ENCODE measurements around the gene CDC37L1. TPM values are rescaled to one million over a fixed set of nuclear protein-coding genes. Genes with fewer than 3 reads are reported as not detected.
"Not testable (repeated sequence)": the region's sequence is repeated elsewhere in the genome, so short reads cannot be mapped to it uniquely, and the experiment has no call there.

CDC37L1 gene
- 9.4 and 13.5 TPM in 2 replicates for total RNA-seq (2014; rRNA removed; shearing (Covaris generic))

GRCh38 chr9:4679268-4680172 lies at the start of gene CDC37L1:
TSS of gene CDC37L1 (plus strand) at chr9:4679569. CDS start at chr9:4679768, 199 bp downstream.
- DNase-seq (ENCODE audit: low spot score): peak; percentile 89

DNA sequence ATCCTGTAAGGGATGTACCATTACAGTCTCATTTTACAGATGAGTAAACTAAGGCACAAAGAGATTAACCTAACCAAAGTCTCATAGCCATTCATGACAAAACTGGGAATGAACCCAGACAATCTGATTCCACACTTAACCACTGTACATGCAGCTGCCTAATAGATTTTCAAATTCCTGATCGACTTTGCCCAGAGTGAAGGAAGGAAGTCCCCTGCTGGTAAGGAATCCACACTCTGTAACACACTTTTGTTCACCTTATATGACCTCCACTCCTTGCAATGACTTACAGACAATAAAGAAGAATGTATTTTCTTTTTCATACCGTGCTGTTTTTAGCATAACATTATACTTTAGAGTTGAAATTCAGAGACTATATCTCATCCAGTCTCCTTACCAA lies 48.5 kb upstream of the CDC37L1 start:
- no peak for DNase-seq (ENCODE audit: low spot score)

DNA sequence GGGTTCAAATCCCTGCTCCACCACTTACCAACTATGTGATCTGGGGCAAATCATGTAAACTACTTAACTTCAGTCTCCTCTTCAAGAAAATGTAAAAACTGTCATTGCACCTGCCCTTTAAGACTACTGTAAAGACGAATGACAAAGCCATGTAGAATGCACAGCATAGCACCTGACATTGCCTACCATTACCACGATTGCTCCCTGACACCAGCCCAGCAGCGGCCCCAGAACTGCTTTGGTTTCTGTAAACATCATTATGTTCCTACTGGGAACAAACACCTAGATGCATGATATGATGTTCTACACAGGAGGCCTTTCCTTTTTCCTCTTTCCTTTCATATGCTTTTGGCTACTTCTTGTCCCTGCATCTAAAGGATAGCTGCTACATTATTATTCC lies 40.4 kb upstream of the CDC37L1 start:
- no peak for DNase-seq (ENCODE audit: low spot score)

GRCh38 chr9:4639420-4639819 lies 39.9 kb upstream of the CDC37L1 start:
- no peak for DNase-seq (ENCODE audit: low spot score)

GRCh38 chr9:4640027-4640426 lies 39.3 kb upstream of the CDC37L1 start:
- DNase-seq (ENCODE audit: low spot score): no peak

DNA sequence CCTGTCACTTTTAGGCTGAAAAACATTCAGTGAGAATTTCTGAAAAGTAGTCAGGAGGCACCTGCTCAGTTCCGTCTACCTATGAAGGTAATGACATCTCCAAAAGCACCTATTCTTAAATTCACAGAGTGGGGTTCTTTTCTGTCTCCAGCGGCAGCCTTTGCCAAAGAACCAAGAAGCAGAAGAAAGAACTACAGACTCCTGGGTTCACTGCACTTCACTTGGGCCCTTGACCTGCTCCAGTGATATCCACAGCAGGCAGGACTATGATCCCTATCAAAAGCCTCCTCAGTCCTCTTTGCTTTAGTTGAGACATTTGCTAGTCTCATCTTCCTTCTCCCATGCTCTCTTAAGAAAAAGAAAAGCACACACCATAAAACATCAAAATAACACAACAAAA lies 37.0 kb upstream of the CDC37L1 start:
- no peak for DNase-seq (ENCODE audit: low spot score)

GRCh38 chr9:4654084-4654483 lies 25.3 kb upstream of the CDC37L1 start:
- no peak for DNase-seq (ENCODE audit: low spot score)

GRCh38 chr9:4654538-4654937 lies 24.8 kb upstream of the CDC37L1 start:
- DNase-seq (ENCODE audit: low spot score): no peak

- DNase-seq (ENCODE audit: low spot score): not testable (repeated sequence)
Measured at GRCh38 chr9:4656196-4656595, 23.2 kb upstream of the CDC37L1 start.

DNA sequence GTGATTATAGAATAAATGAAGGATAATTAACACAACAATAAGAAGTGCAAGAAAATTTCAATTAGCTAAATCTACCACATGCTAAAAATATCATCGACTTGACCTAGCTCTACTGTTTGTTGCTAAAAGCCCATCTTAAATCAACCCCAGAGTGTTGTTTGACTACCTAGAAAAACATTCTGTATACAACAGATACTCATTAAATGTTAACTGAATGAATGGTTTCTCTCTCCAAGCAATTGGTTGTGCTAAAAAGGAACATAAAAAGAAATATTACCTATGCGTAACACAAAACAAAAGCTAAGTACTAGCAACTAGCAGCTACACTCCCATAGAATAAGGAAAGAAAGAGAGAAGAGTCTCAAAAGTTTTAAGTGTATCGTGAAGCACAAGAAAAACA lies 22.7 kb upstream of the CDC37L1 start:
- DNase-seq (ENCODE audit: low spot score): no peak

DNA sequence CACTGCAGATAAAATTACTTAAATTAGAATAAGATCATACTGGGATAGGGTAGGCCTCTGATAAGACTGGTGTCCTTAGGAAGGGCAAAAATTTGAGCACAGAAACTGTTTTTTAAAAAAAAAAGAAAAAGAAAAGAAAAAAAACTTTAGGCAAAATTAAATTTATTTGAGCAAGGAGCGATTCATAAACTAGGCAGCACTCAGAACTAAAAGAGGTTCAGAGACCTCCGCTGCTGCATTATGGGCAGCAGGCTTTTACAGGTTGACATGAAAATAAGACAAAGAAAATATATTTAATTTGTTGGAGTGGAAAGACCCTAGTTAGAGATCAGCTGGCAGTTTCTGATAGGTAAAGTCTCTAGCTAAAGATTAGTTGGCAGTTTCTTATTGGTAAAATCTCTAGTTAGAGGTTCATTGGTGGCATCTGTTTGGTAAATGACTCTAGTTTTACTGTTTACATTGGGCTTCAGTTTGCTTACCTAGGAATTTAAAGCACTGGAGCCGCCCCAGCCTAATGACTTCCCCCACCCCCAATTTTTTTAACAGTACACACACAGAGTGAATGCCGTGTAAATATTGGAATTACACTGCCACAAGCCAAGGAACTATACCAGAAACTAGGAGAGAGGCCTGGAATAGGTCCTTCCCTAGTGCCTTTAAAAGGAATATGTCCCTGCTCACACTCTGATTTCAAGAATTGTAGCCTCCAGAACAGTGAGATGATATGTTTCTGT lies 21.8 kb upstream of the CDC37L1 start:
- DNase-seq (ENCODE audit: low spot score): no peak

- not testable (repeated sequence) for DNase-seq (ENCODE audit: low spot score)
Measured at GRCh38 chr9:4660665-4661064, 18.7 kb upstream of the CDC37L1 start.

GRCh38 chr9:4661165-4661564 lies 18.2 kb upstream of the CDC37L1 start:
- DNase-seq (ENCODE audit: low spot score): no peak

DNA sequence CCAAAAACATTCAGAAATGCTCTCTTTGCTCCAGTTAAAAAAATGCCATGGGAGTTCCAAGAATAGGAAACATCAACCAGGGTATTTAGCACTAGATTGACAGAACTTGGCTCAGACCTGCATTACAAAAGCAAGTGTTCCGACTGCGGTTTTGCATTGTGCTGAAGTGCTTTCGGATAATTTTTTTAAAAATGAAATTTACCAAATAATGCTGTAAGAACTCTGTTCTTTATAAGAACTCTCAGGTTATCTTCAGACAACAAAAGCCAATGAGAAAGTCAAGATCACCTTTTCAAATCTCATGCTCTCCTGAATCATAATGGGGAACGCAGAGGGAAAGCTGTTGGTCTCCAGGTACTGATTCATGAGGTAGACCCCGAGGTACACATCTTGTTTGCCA lies 17.8 kb upstream of the CDC37L1 start:
- DNase-seq (ENCODE audit: low spot score): no peak

DNA sequence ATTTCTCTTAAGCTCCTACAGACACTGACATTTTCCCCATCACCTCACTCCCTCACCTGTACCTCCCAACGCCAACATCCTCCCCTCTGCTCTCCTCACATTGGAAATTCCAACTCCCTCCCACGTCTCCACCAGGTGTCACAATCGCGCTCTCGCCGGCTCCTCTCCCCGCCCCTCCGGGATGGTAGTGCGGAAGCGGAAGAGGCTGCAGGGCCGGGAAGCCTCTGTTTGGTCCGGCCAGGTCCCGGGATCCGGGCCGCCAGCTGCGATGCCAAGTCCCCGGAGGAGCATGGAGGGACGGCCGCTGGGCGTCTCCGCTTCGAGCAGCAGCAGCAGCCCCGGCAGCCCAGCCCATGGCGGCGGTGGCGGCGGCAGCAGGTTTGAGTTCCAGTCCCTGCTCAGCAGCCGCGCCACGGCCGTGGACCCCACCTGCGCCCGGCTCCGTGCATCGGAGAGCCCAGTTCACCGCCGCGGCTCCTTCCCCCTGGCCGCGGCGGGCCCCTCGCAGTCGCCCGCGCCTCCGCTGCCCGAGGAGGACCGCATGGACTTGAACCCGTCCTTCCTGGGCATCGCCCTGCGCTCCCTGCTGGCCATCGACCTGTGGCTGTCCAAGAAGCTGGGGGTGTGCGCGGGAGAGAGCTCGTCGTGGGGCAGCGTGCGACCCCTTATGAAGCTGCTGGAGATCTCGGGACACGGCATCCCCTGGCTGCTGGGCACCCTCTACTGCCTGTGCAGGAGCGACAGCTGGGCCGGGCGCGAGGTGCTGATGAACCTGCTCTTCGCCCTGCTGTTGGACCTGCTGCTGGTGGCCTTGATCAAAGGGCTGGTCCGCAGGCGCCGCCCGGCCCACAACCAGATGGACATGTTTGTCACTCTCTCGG lies 17.0 kb upstream of the CDC37L1 start, which contains the start of gene PLPP6:
TSS of gene PLPP6 (plus strand) at position 187 of the 881 bp plus-strand sequence. CDS start at position 269, 82 bp downstream.
- peak; percentile 62 for DNase-seq (ENCODE audit: low spot score)

GRCh38 chr9:4662989-4663792 lies 16.2 kb upstream of the CDC37L1 start:
- DNase-seq (ENCODE audit: low spot score): peak; percentile 7

DNA sequence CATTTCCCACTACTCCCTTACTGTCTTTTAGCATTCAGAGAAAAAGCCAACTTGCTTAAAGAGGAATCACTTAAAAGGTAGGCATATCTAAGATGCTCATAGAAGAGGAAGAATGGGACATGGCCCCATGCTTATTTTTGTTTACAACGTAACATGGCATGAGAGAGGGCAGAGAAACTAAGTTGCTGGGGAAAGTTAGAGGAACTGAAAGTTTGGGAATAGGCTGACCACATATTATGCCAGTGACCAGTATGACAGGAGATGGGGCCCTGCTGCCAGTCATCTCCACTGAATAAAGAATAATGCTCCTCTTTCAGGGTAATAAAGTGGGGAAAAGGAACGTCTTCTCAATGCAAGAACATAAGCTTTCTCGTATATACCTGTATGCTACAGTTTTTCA lies 15.4 kb upstream of the CDC37L1 start:
- no peak for DNase-seq (ENCODE audit: low spot score)

- no peak for DNase-seq (ENCODE audit: low spot score)
Measured at GRCh38 chr9:4665357-4665756, 14.0 kb upstream of the CDC37L1 start.

DNA sequence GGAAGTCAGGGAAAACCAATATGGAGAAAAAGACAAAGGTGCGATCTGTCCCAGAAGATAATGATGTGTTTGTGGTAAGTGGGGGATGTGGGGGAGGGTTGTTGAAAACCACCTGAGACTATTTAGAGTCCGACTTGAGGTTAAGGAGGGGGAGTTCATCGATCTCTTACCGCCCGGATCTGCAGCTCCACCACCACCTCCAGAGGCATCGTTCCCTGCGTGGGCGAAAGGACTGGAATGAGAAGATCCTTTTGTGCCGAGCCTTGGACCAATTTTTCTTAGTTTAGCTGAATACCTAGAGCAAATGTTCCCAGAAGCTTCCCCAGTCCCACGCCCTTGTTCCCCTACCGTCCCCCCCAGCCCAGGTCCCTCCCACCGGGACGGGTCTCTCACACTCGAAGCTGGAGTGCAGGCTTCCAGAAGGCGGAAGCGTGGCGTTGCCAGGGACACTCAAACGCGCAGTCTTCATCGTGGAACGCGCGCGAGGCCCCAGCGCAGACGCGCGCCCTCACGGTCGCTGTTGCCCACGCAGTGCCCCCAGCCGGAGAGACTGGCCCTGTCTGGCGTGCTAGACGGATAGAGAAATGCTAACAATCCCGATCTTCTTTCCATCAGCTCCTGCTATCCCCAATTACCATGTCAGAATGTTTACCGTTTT lies 13.2 kb upstream of the CDC37L1 start, which contains the start of gene SPATA6L:
TSS of gene SPATA6L (minus strand) at position 439 of the 658 bp plus-strand sequence. CDS start at position 209, 230 bp downstream.
- DNase-seq (ENCODE audit: low spot score): no peak

- DNase-seq (ENCODE audit: low spot score): no peak
Measured at GRCh38 chr9:4667681-4668080, 11.7 kb upstream of the CDC37L1 start.

Data from H4 (cell line).